ENCODE data around the gene SLC6A9.

The SLC6A9 gene

GRCh38 chr1:44048532-44049215, 17.4 kb upstream of the SLC6A9 start:
- peak; percentile 21 for DNase-seq (ENCODE audit: low read depth)

GRCh38 chr1:44047131-44047530, 15.9 kb upstream of the SLC6A9 start:
- no peak for DNase-seq (ENCODE audit: low read depth)

- no peak for DNase-seq (ENCODE audit: low read depth)
Observed at GRCh38 chr1:44045064-44045463, 13.8 kb upstream of the SLC6A9 start.

- DNase-seq (ENCODE audit: low read depth): no peak
Observed at GRCh38 chr1:44044071-44044801, 13.0 kb upstream of the SLC6A9 start.

GRCh38 chr1:44043176-44044070, 12.2 kb upstream of the SLC6A9 start:
- no peak for DNase-seq (ENCODE audit: low read depth)

GRCh38 chr1:44040846-44041245, 9.6 kb upstream of the SLC6A9 start:
- peak; percentile 63 for DNase-seq (ENCODE audit: low read depth)

GRCh38 chr1:44040418-44040817, 9.2 kb upstream of the SLC6A9 start:
- no peak for DNase-seq (ENCODE audit: low read depth)

- peak; percentile 31 for DNase-seq (ENCODE audit: low read depth)
Observed at GRCh38 chr1:44038876-44039657, 7.8 kb upstream of the SLC6A9 start.

GRCh38 chr1:44037154-44037553, 5.9 kb upstream of the SLC6A9 start:
- no peak for DNase-seq (ENCODE audit: low read depth)

- DNase-seq (ENCODE audit: low read depth): peak; percentile 60
Observed at GRCh38 chr1:44036409-44037139, 5.3 kb upstream of the SLC6A9 start.

GRCh38 chr1:44035726-44036408, 4.6 kb upstream of the SLC6A9 start:
- DNase-seq (ENCODE audit: low read depth): no peak

- no peak for DNase-seq (ENCODE audit: low read depth)
Observed at GRCh38 chr1:44034976-44035716, 3.9 kb upstream of the SLC6A9 start.

GRCh38 chr1:44034423-44034822, 3.2 kb upstream of the SLC6A9 start:
- DNase-seq (ENCODE audit: low read depth): no peak

- no peak for DNase-seq (ENCODE audit: low read depth)
Observed at GRCh38 chr1:44033756-44034155, 2.5 kb upstream of the SLC6A9 start.

- DNase-seq (ENCODE audit: low read depth): no peak
Observed at GRCh38 chr1:44033041-44033575, 1.8 kb upstream of the SLC6A9 start.

GRCh38 chr1:44032170-44032790, 1.0 kb upstream of the SLC6A9 start:
- no peak for DNase-seq (ENCODE audit: low read depth)

GRCh38 chr1:44030605-44031251, 534 bp downstream of the SLC6A9 start:
- DNase-seq (ENCODE audit: low read depth): peak; percentile 24

GRCh38 chr1:44029911-44030604, 1.2 kb downstream of the SLC6A9 start:
- peak; percentile 86 for DNase-seq (ENCODE audit: low read depth)
